C4-2B (cell line): ENCODE data around the gene HNRNPCL2.
"Not testable (repeated sequence)": the region's sequence is repeated elsewhere in the genome, so short reads cannot be mapped to it uniquely, and the experiment has no call there.

Source experiments
- CTCF ChIP-seq: fragments of 450-650 bp; conservative IDR thresholded peaks from 2 replicates; pipeline ENCODE4 v1.5.1; 2017; ENCODE audit warnings: mild to moderate bottlenecking
- ZFX ChIP-seq: fragments of 450-650 bp; IDR thresholded peaks from 2 replicates; pipeline ENCODE4 v1.6.1; 2017

- TF ChIP-seq CTCF, ZFX: not testable (repeated sequence)
These were observed at the start of gene HNRNPCL2 for GRCh38 chr1:13116754-13117153.
